Activated CD4-positive, alpha-beta memory T cell treated with anti-CD3 and anti-CD28 coated beads for 36 hours (primary cell): ENCODE measurements around the gene GPR18. TPM values are rescaled to one million over a fixed set of nuclear protein-coding genes. Genes with fewer than 3 reads are reported as not detected.
"Not testable (repeated sequence)": the region's sequence is repeated elsewhere in the genome, so short reads cannot be mapped to it uniquely, and the experiment has no call there.

Experiments
- CTCF ChIA-PET: fragments of 350-600 bp; sonication (Branson Sonifier 250); formaldehyde crosslinking; loops from one replicate; lab custom pipeline; 2021; ENCODE audit warnings: antibody characterized with exemption, inconsistent platforms; lab: Charles Lee
- POLR2A ChIA-PET: fragments of 350-600 bp; sonication (Branson Sonifier 250); formaldehyde crosslinking; loops from one replicate; lab custom pipeline; 2021; ENCODE audit warnings: antibody characterized with exemption; lab: Charles Lee
- DNase-seq: peaks from one replicate; pipeline ENCODE4 v3.0.0-alpha.2; 2020
- H3K27ac Mint-ChIP-seq: one replicate; pipeline ENCODE4 v1.8.0; 2021; ENCODE audit warnings: mixed read lengths
- H3K27me3 Mint-ChIP-seq: one replicate; pipeline ENCODE4 v1.8.0; 2021; ENCODE audit warnings: mixed read lengths
- H3K36me3 Mint-ChIP-seq: one replicate; pipeline ENCODE4 v1.8.0; 2021; ENCODE audit warnings: mixed read lengths
- H3K4me1 Mint-ChIP-seq: one replicate; pipeline ENCODE4 v1.8.0; 2021; ENCODE audit warnings: low read depth, mixed read lengths
- H3K4me3 Mint-ChIP-seq: one replicate; pipeline ENCODE4 v1.8.0; 2021; ENCODE audit warnings: mild to moderate bottlenecking, mixed read lengths
- H3K9me3 Mint-ChIP-seq: one replicate; pipeline ENCODE4 v1.8.0; 2021; ENCODE audit warnings: mixed read lengths
- intact Hi-C: fragments of 100-400 bp; cut with micrococcal nuclease; formaldehyde crosslinking; loops from one replicate; pipeline ENCODE4 v1.15.1; 2023
- total RNA-seq, 2 experiments: library from RNA; stranded (reverse); gene quantifications; one replicate each; pipeline ENCODE4 v1.2.3, GENCODE V29; 2021

The GPR18 gene
- total RNA-seq, 2 experiments from 2014 or later, result 2.4 to 2.8 TPM

GRCh38 chr13:99230991-99231390 is 27.2 kb downstream of the GPR18 start:
- ChIA-PET CTCF (interaction anchor here (0.6 to 3.9 kb wide), 7 partner anchors 14 to 205 kb away, joined by 3 to 19 read pairs (median 4); partner anchors contain the start of gene GPR18), POLR2A (interaction anchor here (1.2 kb wide), 1 partner anchor 27 kb away, joined by 3 read pairs; no protein-coding TSS in a partner anchor)
- H3K27me3 Mint-ChIP-seq, result no peaks in the 10 kb centered on the region
- peaks cover 68% of the 10 kb centered on the region for H3K4me1 Mint-ChIP-seq
- H3K36me3 Mint-ChIP-seq, result peaks cover 4% of the 10 kb centered on the region
- DNase-seq, result no peak
- intact Hi-C loops, result no loop called here
- H3K27ac Mint-ChIP-seq, result no peak overlapping the region
- H3K9me3 Mint-ChIP-seq, result no peaks in the 10 kb centered on the region
- H3K4me3 Mint-ChIP-seq, result no peak overlapping the region

GRCh38 chr13:99230588-99230987 is 27.6 kb downstream of the GPR18 start:
- H3K36me3 Mint-ChIP-seq, H3K9me3 Mint-ChIP-seq, H3K27ac Mint-ChIP-seq, DNase-seq, H3K4me3 Mint-ChIP-seq, H3K27me3 Mint-ChIP-seq, intact Hi-C loops: not testable (repeated sequence)
- ChIA-PET CTCF (interaction anchor here (0.6 to 2.8 kb wide), 5 partner anchors 12 to 206 kb away, joined by 3 to 9 read pairs (median 3); partner anchors contain the start of gene GPR18), POLR2A (interaction anchor here (1.2 kb wide), 1 partner anchor 26 kb away, joined by 3 read pairs; no protein-coding TSS in a partner anchor)
- peaks cover 69% of the 10 kb centered on the region for H3K4me1 Mint-ChIP-seq

- ChIA-PET CTCF (interaction anchor here (0.7 to 2.8 kb wide), 3 partner anchors 10 to 40 kb away, joined by 3 to 9 read pairs (median 3); no protein-coding TSS in a partner anchor), POLR2A (interaction anchor here (1.0 to 1.1 kb wide), 2 partner anchors 15 to 24 kb away, joined by 3 read pairs; no protein-coding TSS in a partner anchor)
- intact Hi-C loops, result loop anchor here (1.0 to 10.0 kb wide), 5 partner anchors 9 to 1446 kb away; partner anchors contain the start of genes GPR18 and TMTC4
Measured at GRCh38 chr13:99228737-99229691, 29.2 kb downstream of the GPR18 start.

GRCh38 chr13:99227909-99228688 is 30.1 kb downstream of the GPR18 start:
- CTCF ChIA-PET, result interaction anchor here (0.9 to 1.1 kb wide), 2 partner anchors 38 to 41 kb away, joined by 3 read pairs; no protein-coding TSS in a partner anchor
- POLR2A ChIA-PET, result interaction anchor here (0.6 to 1.6 kb wide), 4 partner anchors 9 to 155 kb away, joined by 3 to 5 read pairs (median 4); no protein-coding TSS in a partner anchor
- peak; percentile 50 for DNase-seq
- peak overlapping the region; percentile 68 for H3K27ac Mint-ChIP-seq
- peaks cover 2% of the 10 kb centered on the region for H3K9me3 Mint-ChIP-seq
- intact Hi-C loops, result loop anchor here (1.0 to 10.0 kb wide), 4 partner anchors 9 to 1447 kb away; partner anchors contain the start of gene TMTC4
- peaks cover 77% of the 10 kb centered on the region for H3K4me1 Mint-ChIP-seq
- peaks cover 4% of the 10 kb centered on the region for H3K36me3 Mint-ChIP-seq
- H3K4me3 Mint-ChIP-seq, result no peak overlapping the region
- H3K27me3 Mint-ChIP-seq, result no peaks in the 10 kb centered on the region

More at GRCh38 chr13:99228737-99229691, 29.2 kb downstream of the GPR18 start:
- Mint-ChIP-seq H3K27ac (peak overlapping the region; percentile 68), H3K36me3 (peaks cover 7% of the 10 kb centered on the region), H3K27me3 (no peaks in the 10 kb centered on the region), H3K4me1 (peaks cover 71% of the 10 kb centered on the region), H3K9me3 (no peaks in the 10 kb centered on the region), H3K4me3 (peak overlapping the region; percentile 64)
- DNase-seq, result no peak

GRCh38 chr13:99227331-99227900 is 30.8 kb downstream of the GPR18 start:
- intact Hi-C loops, result loop anchor here (10.0 kb wide), 1 partner anchor 1447 kb away; the partner anchor contains the start of gene TMTC4
- Mint-ChIP-seq H3K27ac (peak overlapping the region; percentile 6), H3K27me3 (no peaks in the 10 kb centered on the region), H3K4me3 (no peak overlapping the region), H3K4me1 (peaks cover 81% of the 10 kb centered on the region), H3K9me3 (peaks cover 3% of the 10 kb centered on the region), H3K36me3 (peaks cover 7% of the 10 kb centered on the region)
- no peak for DNase-seq
- ChIA-PET POLR2A (interaction anchor here (0.6 to 1.6 kb wide), 3 partner anchors 9 to 156 kb away, joined by 3 to 5 read pairs (median 4); no protein-coding TSS in a partner anchor), CTCF (interaction anchor here (0.9 to 1.1 kb wide), 2 partner anchors 39 to 42 kb away, joined by 3 read pairs; no protein-coding TSS in a partner anchor)

GRCh38 chr13:99226513-99226912 is 31.7 kb downstream of the GPR18 start:
- no peak overlapping the region for H3K4me3 Mint-ChIP-seq
- POLR2A ChIA-PET, result no interaction called here

GRCh38 chr13:99225078-99225477 is 33.1 kb downstream of the GPR18 start:
- intact Hi-C loops, result loop anchor here (10.0 kb wide), 1 partner anchor 1450 kb away; the partner anchor contains the start of gene TMTC4

More at GRCh38 chr13:99226513-99226912, 31.7 kb downstream of the GPR18 start:
- CTCF ChIA-PET, result no interaction called here
- peaks cover 15% of the 10 kb centered on the region for H3K36me3 Mint-ChIP-seq
- intact Hi-C loops, result loop anchor here (10.0 kb wide), 1 partner anchor 1448 kb away; the partner anchor contains the start of gene TMTC4
- peaks cover 84% of the 10 kb centered on the region for H3K4me1 Mint-ChIP-seq
- DNase-seq, result no peak
- peaks cover 3% of the 10 kb centered on the region for H3K9me3 Mint-ChIP-seq
- peak overlapping the region; percentile 21 for H3K27ac Mint-ChIP-seq
- H3K27me3 Mint-ChIP-seq, result no peaks in the 10 kb centered on the region

GRCh38 chr13:99224021-99224420 is 34.2 kb downstream of the GPR18 start:
- H3K4me3 Mint-ChIP-seq, result no peak overlapping the region
- POLR2A ChIA-PET, result interaction anchor here (1.3 kb wide), 1 partner anchor 24 kb away, joined by 7 read pairs; the partner anchor contains the start of gene UBAC2

More at GRCh38 chr13:99225078-99225477, 33.1 kb downstream of the GPR18 start:
- Mint-ChIP-seq H3K27me3 (no peaks in the 10 kb centered on the region), H3K27ac (no peak overlapping the region), H3K4me1 (peaks cover 88% of the 10 kb centered on the region), H3K36me3 (peaks cover 15% of the 10 kb centered on the region), H3K9me3 (peaks cover 3% of the 10 kb centered on the region), H3K4me3 (no peak overlapping the region)
- ChIA-PET POLR2A (no interaction called here), CTCF (no interaction called here)
- no peak for DNase-seq

GRCh38 chr13:99223587-99223986 is 34.6 kb downstream of the GPR18 start:
- DNase-seq, result no peak

More at GRCh38 chr13:99224021-99224420, 34.2 kb downstream of the GPR18 start:
- Mint-ChIP-seq H3K4me1 (peaks cover 87% of the 10 kb centered on the region), H3K36me3 (peaks cover 15% of the 10 kb centered on the region), H3K27ac (peak overlapping the region; percentile 51), H3K9me3 (peaks cover 3% of the 10 kb centered on the region), H3K27me3 (no peaks in the 10 kb centered on the region)
- CTCF ChIA-PET, result interaction anchor here (0.6 to 1.0 kb wide), 3 partner anchors 45 to 158 kb away, joined by 3 to 6 read pairs (median 3); no protein-coding TSS in a partner anchor
- DNase-seq, result no peak
- intact Hi-C loops, result loop anchor here (10.0 kb wide), 1 partner anchor 1451 kb away; the partner anchor contains the start of gene TMTC4

GRCh38 chr13:99221567-99222239 is 36.5 kb downstream of the GPR18 start:
- H3K27ac Mint-ChIP-seq, result peak overlapping the region; percentile 18
- peaks cover 3% of the 10 kb centered on the region for H3K9me3 Mint-ChIP-seq
- CTCF ChIA-PET, result interaction anchor here (0.6 to 1.0 kb wide), 3 partner anchors 19 to 172 kb away, joined by 3 to 4 read pairs (median 3); no protein-coding TSS in a partner anchor
- intact Hi-C loops, result loop anchor here (1.0 to 10.0 kb wide), 2 partner anchors 30 to 1453 kb away; partner anchors contain the start of gene TMTC4
- H3K4me1 Mint-ChIP-seq, result peaks cover 89% of the 10 kb centered on the region
- POLR2A ChIA-PET, result no interaction called here
- H3K27me3 Mint-ChIP-seq, result no peaks in the 10 kb centered on the region
- H3K4me3 Mint-ChIP-seq, result no peak overlapping the region
- DNase-seq, result no peak
- H3K36me3 Mint-ChIP-seq, result peaks cover 15% of the 10 kb centered on the region

More at GRCh38 chr13:99223587-99223986, 34.6 kb downstream of the GPR18 start:
- peaks cover 87% of the 10 kb centered on the region for H3K4me1 Mint-ChIP-seq
- H3K36me3 Mint-ChIP-seq, result peaks cover 15% of the 10 kb centered on the region
- peak overlapping the region; percentile 51 for H3K27ac Mint-ChIP-seq
- intact Hi-C loops, result loop anchor here (10.0 kb wide), 1 partner anchor 1451 kb away; the partner anchor contains the start of gene TMTC4
- H3K27me3 Mint-ChIP-seq, result no peaks in the 10 kb centered on the region
- ChIA-PET POLR2A (interaction anchor here (1.3 kb wide), 1 partner anchor 23 kb away, joined by 7 read pairs; the partner anchor contains the start of gene UBAC2), CTCF (interaction anchor here (0.6 to 1.0 kb wide), 3 partner anchors 46 to 158 kb away, joined by 3 to 6 read pairs (median 3); no protein-coding TSS in a partner anchor)
- no peak overlapping the region for H3K4me3 Mint-ChIP-seq
- H3K9me3 Mint-ChIP-seq, result peaks cover 3% of the 10 kb centered on the region
